Measurements from ENCODE around the gene PCDHB4.
"Not testable (repeated sequence)": the region's sequence is repeated elsewhere in the genome, so short reads cannot be mapped to it uniquely, and the experiment has no call there.

PCDHB4 gene

DNA sequence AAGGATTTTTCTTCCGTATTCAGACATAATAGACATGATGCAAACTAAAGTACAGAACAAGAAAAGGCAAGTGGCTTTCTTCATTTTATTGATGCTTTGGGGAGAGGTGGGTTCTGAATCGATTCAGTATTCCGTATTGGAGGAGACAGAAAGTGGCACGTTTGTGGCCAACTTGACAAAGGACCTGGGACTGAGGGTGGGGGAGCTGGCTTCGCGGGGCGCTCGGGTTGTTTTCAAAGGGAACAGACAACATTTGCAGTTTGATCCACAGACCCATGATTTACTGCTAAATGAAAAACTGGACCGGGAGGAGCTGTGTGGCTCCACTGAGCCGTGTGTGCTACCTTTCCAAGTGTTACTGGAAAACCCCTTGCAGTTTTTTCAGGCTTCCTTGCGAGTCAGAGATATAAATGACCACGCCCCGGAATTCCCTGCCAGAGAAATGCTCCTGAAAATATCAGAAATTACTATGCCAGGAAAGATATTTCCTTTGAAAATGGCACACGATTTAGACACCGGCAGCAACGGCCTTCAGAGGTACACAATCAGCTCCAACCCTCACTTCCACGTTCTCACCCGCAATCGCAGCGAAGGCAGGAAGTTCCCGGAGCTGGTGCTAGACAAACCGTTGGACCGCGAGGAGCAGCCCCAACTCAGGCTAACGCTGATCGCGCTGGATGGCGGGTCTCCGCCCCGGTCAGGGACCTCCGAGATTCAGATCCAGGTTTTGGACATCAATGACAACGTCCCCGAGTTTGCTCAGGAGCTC is 28.8 kb downstream of the PCDHB4 start:
- no peak for DNase-seq (ENCODE audit: low read depth)

GRCh38 chr5:141150993-141151325 is 29.3 kb downstream of the PCDHB4 start:
- no peak for DNase-seq (ENCODE audit: low read depth)

GRCh38 chr5:141151632-141152031 is 30.0 kb downstream of the PCDHB4 start:
- DNase-seq (ENCODE audit: low read depth) = not testable (repeated sequence)

- DNase-seq (ENCODE audit: low read depth) = not testable (repeated sequence)
Measured at GRCh38 chr5:141152096-141152495, 30.5 kb downstream of the PCDHB4 start.

DNA sequence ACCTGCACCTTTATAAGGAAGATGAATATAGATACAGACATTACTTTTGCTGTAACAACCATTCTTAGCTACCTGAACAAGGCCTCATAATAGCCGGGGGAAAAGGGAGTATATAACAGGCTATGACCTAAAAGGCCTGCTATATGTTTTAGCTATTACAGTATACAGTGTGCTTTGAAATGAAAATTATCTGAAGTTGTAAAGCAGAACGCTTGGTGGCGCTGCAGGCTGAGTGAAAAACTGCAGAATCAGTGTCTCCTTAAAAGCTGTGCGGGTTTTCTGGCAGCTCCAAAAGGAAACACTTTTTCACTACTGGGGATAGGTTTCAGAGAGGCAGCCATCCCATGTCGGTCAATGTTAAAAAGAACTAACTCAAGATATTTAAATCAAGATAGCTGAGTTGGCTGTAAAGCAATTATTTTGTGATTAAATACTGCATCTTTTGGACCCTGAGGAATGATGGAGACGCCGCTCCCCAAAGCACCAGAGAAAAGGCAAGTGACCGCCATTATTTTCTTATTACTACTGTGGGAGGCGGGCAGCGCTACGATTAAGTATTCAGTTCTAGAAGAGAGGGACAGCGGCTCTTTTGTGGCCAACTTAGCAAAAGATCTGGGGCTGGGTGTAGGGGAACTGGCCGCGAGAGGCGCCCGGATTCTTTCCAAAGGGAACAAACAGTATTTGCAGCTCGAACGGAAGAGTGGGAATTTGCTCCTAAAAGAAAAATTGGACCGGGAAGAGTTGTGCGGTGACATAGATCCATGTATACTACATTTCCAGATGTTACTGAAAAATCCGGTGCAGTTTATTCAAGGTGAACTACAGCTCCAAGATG is 34.1 kb downstream of the PCDHB4 start:
- no peak for DNase-seq (ENCODE audit: low read depth)

DNA sequence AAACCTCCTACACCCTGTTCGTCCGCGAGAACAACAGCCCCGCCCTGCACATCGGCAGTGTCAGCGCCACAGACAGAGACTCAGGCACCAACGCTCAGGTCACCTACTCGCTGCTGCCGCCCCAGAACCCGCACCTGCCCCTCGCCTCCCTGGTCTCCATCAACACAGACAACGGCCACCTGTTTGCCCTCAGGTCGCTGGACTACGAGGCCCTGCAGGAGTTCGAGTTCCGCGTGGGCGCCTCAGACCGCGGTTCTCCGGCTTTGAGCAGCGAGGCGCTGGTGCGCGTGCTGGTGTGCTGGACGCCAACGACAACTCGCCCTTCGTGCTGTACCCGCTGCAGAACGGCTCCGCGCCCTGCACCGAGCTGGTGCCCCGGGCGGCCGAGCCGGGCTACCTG is 35.7 kb downstream of the PCDHB4 start:
- not testable (repeated sequence) for DNase-seq (ENCODE audit: low read depth)

DNA sequence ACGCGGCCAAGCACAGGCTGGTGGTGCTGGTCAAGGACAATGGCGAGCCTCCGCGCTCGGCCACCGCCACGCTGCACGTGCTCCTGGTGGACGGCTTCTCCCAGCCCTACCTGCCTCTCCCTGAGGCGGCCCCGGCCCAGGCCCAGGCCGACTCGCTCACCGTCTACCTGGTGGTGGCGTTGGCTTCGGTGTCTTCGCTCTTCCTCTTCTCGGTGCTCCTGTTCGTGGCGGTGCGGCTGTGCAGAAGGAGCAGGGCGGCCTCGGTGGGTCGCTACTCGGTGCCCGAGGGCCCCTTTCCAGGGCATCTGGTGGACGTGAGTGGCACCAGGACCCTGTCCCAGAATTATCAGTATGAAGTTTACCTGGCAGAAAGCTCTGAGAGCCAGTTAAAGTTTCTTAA is 36.3 kb downstream of the PCDHB4 start:
- not testable (repeated sequence) for DNase-seq (ENCODE audit: low read depth)

DNA sequence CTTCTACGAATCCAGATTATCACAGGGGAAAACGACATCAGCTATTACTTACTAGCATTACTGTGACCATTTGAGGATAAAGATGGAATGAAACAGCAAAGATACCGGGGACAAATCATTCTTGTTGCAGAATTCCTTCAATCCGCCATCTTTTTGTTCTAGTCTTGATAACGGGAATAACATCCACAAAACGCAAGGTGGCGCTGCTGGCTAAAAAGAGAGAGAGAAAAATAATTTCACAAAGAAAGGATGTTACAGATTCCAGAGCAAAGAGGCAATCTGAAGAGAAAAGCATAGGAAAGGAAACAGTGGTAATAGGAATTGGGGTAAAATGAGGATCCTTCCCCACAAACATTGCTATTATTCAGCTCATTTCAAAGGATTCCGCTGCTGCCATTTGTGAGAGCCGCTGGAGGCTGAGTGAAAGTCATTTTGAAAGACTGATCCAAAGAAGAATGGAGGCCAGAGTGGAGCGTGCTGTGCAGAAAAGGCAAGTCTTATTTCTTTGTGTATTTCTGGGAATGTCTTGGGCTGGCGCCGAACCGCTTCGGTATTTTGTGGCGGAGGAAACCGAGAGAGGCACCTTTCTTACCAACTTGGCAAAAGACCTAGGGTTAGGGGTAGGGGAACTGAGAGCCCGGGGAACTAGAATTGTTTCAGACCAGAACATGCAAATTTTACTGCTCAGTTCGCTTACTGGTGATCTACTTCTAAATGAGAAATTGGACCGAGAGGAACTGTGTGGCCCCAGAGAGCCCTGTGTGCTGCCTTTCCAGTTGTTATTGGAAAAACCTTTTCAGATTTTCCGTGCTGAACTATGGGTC is 51.0 kb downstream of the PCDHB4 start, which contains the start of gene PCDHB7:
PCDHB7 (plus strand) TSS at position 264 of the 824 bp plus-strand sequence; CDS start at position 456, 192 bp downstream.
- DNase-seq (ENCODE audit: low read depth) = no peak

- DNase-seq (ENCODE audit: low read depth) = not testable (repeated sequence)
Measured at GRCh38 chr5:141174291-141175104, 52.9 kb downstream of the PCDHB4 start.

Measured in GM04503 (cell line).